IPS-11a (cell line): ENCODE data around the gene DXO.
"Not testable (repeated sequence)": the region's sequence is repeated elsewhere in the genome, so short reads cannot be mapped to it uniquely, and the experiment has no call there.

Experiments used
- H3K4me3 ChIP-seq: one replicate; pipeline ENCODE4 v1.5.1; 2013; ENCODE audit warnings: low read depth, low read length, control low read depth

Gene DXO

DNA sequence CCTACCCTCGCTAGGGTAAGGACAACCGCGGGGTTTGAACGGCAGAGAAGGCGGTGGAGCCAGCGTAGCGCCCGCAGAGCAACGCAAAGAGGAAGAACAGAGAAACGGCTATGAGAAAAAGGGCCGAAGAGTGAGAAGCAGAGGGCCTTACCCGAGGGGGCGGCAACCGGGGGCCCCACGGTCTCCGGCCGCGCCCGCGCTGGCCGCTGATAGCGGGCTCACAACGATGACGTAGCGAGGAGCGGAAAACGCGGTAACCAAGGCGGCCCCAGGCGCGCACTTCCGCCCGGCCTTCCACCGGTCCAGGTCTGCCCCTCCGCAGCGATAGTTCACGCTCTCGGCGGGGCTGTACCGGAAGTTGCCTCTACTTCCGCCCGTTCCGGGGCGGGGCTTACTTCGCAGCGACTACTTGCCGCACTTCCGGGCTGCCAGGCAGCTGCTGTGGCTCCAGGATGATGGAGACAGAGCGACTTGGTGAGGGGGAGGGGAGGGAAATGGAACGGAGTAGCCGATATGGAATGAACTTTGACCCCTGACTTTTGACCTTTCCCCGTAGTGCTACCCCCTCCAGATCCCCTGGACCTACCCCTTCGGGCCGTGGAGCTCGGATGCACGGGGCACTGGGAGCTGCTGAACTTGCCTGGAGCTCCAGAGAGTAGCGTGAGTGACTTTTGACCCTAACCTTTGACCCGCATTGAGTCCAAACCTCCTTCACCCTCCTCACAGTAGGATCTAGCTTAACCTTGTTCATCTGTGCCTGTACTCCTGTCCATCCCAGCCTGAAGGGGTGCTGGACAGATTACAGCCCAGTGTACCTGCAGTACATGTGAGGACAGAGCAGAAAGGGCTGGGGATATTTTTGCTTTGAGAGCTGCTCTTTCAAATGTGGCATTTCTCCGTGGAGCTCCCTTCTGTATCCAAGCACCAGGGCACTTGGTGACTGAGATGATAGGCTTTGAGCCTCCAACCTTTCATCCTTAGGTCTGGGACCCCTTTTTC, 12.9 kb downstream of the DXO start, which contains the start of the genes NELFE and SKIC2:
Gene NELFE, minus strand, starts transcription at position 231 of the 999 bp plus-strand sequence. CDS start 525 bp downstream, outside the sequence.
Gene SKIC2, plus strand, starts transcription at position 435 of the 999 bp plus-strand sequence. Its CDS starts 18 bp downstream, at position 453.
- H3K4me3 ChIP-seq, result peak within 1 kb of the TSS; percentile 82

DNA sequence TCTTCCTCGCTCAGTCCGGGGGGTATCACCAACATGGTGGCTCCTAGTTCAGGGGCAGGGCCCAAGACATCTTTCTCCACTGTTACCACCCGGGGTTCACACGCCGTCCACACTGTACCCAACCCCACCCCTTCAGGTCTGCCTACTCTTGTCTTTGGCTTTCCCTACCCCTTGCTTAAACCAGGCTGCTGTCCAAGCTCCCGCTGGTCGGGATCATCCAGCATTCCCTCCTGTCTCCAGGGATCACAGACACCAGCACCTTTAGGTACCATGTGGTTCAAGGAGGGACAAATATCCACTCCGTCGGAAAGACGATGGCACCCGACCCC, 13.6 kb downstream of the DXO start:
- peak overlapping the region; percentile 82 for H3K4me3 ChIP-seq

DNA sequence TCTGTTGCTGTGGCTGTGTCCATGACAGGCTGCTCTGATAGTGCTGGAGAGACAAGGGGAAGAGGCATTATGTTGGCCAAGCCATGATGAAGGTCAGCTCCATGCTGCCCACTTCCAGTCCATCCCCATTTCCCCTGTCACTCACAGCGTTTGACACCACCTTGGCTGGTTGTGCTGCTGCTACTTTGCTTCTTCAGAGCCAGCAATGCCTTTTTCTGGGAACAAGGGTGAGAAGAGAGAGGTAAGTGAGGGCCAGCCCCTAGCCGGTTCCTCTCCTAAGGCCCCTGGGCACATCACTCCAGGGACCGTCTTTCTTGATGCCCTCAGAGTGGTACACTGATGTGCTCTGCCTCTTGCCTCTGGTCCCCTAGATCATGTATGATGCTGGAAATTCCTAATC, 15.1 kb downstream of the DXO start:
- no peak overlapping the region for H3K4me3 ChIP-seq

DNA sequence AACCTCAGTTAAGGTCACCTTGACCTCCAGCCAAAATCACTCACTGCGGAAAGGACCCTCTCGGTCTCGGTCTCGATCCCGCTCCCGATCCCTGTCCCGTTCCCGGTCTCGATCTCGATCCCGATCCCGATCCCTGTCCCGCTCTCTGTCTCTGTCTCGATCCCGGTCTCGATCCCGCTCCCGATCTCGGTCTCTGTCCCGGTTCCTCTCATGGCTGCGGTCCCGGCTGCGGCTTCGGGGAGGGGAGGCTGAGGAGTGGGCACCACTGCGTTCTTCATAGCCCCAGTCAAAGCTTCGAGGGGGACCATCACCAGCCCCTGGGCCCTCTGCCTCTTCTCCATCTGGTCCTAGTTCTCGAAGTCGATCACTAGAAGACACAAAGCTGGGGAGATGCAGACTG, 17.4 kb downstream of the DXO start:
- H3K4me3 ChIP-seq, result no peak overlapping the region

DNA sequence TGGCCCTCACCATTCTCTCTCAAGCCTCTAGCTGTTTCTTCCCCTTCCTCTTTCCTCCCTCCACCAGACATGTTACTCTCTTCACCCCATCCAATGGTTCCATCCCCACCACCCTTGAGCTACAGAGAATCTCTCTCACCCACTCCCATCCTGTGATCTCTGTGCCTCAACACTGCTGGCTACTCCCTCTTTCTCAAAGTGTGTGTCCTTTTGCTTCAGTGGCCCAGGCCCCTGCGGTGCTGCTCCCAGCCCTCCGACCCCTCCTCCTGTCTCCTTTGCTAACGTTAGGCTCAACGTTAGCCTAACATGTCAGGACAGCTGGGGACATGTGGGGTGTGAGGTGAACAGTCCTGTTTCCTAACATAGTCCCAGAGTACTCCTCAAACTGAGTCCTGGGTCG, 19.0 kb downstream of the DXO start:
- H3K4me3 ChIP-seq, result no peak overlapping the region

DNA sequence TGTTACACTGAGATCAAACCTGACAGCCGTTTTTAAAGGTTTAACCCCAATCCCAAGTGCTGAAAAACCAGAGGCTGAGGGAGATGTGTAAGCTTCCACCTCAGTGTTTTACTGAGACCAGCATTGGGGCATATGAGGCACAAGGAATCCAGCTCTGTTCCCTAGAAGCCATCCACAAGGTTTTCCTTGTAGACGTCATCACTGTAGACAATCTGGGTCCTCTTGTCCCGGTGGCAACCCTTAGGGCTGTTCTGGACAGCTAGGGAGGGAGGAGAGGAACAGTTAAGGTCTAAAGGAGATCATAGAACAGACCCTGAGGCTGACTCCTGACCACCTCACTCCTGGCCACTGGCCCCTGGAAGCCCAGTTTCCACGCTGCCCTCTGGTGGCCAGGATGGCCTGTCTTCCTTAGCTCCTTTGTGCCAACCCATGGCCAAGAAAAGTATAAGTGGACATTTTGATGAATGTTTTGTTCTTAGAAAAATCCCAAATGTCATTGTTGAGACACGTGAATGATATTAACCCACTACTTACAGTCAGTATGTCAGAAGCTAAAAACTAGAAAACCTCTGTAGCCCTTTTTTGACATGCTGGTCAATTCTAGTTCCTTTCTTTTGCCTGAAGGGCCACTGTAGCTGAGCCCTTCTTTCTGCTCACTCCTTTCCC, 19.7 kb downstream of the DXO start:
- H3K4me3 ChIP-seq, result no peak overlapping the region

DNA sequence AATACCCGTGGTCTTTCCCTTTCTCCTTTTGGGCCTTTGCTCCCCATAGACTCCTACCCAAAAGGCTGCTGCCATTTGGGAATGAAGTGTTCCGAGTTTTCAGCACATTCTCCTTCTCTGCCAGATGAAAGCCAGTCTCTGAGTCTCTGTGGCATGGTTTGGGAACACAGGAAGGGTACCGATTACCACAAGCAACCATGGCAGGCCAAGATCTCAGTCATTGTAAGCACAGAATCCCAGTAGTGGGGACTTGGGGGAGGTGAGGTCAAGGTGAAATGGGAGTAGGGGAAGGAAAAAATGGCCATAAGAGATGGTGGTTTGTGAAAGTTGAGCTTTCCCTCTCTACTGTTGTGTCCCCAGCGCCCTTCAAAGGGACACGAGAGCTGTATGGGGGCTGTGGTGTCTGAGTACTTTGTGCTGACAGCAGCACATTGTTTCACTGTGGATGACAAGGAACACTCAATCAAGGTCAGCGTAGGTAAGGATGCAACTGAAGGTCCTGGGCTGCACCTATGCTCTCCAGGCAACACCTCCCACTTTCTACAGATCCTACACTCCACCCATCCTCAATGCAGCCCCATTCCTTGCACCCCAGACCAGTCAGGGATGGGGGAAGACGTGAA, 21.9 kb downstream of the DXO start:
- no peak overlapping the region for H3K4me3 ChIP-seq

DNA sequence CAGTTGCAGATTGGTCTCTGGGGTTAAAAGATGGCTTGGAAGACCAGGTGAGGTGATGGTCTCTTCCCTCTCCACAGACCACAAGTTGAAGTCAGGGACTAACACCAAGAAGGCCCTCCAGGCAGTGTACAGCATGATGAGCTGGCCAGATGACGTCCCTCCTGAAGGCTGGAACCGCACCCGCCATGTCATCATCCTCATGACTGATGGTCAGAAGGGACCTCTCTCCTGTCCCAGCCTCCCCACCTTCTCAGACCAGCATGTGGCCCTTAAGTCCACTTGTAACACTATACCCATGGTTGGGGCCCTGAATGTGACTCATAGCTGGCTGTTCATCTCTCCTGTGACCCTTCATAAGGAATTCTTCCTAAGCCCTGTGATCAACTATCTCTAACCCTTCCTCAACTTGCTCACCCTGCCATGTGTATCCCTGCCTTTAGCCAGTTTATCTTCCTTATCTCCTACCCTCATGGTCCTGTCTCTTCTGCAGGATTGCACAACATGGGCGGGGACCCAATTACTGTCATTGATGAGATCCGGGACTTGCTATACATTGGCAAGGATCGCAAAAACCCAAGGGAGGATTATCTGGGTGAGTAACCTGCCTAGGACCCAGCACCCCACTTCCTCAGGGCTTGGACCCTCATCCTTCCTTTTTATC, 23.1 kb downstream of the DXO start:
- H3K4me3 ChIP-seq, result no peak overlapping the region

DNA sequence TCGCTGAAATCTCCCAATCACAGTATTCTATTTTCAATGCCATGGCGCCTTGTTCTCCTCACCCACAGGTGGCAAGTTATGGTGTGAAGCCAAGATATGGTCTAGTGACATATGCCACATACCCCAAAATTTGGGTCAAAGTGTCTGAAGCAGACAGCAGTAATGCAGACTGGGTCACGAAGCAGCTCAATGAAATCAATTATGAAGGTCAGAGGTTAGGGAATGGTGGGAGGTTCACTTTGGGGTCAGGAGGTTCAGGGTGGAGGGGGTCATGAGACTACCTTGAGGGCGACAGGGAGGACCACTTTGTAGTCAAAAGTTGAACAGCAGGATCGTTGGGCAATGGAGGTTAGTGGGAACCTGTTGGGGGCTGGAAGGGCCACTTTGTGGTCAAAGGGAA, 23.6 kb downstream of the DXO start:
- H3K4me3 ChIP-seq, result no peak overlapping the region

DNA sequence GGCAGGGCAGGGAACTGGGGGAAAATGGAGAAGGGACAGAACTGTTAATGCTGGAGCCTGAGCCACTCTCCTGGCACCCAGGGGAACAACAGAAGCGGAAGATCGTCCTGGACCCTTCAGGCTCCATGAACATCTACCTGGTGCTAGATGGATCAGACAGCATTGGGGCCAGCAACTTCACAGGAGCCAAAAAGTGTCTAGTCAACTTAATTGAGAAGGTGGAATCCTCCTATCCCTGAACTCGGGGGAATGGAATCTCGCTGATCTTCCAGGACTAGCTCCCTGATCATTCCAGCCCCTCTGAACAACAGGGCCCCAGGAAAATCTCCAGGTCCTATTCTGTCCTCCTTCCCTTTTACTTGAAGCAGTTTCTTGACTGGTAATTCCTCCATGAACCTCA, 24.1 kb downstream of the DXO start:
- no peak overlapping the region for H3K4me3 ChIP-seq

DNA sequence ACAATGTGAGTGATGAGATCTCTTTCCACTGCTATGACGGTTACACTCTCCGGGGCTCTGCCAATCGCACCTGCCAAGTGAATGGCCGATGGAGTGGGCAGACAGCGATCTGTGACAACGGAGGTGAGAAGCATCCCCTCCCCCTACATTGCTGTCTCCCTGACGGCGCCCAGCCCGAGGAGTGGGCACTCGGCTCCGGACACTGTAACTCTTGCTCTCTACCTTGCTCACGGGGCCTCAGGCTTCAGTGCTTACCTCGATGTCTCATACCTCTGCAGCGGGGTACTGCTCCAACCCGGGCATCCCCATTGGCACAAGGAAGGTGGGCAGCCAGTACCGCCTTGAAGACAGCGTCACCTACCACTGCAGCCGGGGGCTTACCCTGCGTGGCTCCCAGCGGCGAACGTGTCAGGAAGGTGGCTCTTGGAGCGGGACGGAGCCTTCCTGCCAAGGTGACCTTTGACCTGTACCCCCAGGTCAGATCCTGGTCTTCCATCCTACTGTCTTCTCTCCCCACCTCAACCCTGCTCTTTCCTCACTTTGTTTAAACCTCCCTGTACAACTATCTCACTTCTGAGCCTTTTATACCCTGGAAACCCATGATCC, 24.8 kb downstream of the DXO start:
- H3K4me3 ChIP-seq, result no peak overlapping the region

DNA sequence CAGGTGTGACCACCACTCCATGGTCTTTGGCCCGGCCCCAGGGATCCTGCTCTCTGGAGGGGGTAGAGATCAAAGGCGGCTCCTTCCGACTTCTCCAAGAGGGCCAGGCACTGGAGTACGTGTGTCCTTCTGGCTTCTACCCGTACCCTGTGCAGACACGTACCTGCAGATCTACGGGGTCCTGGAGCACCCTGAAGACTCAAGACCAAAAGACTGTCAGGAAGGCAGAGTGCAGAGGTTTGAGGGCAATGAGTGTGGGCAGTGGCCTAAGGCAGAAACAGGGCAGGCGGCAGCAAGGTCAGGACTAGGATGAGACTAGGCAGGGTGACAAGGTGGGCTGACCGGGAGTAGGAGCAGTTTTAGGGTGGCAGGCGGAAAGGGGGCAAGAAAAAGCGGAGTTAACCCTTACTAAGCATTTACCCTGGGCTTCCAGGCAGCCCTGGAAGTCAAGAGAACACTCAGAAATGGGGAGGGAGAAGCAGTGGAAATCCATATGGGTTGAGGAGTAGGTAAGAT, 25.5 kb downstream of the DXO start:
- H3K4me3 ChIP-seq, result no peak overlapping the region

DNA sequence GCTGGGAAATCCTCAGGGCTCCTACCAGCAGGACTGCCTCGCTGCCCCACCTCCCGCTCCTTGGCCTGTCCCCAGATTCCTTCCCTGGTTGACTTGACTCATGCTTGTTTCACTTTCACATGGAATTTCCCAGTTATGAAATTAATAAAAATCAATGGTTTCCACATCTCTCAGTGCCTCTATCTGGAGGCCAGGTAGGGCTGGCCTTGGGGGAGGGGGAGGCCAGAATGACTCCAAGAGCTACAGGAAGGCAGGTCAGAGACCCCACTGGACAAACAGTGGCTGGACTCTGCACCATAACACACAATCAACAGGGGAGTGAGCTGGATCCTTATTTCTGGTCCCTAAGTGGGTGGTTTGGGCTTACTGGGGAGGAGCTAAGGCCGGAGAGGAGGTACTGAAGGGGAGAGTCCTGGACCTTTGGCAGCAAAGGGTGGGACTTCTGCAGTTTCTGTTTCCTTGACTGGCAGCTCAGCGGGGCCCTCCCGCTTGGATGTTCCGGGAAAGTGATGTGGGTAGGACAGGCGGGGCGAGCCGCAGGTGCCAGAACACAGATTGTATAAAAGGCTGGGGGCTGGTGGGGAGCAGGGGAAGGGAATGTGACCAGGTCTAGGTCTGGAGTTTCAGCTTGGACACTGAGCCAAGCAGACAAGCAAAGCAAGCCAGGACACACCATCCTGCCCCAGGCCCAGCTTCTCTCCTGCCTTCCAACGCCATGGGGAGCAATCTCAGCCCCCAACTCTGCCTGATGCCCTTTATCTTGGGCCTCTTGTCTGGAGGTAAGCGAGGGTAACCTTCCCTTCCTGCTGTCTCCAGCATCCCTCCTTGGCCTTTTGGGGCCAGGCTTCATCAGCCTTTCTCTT, 26.2 kb downstream of the DXO start, which contains the start of gene CFB:
Gene CFB, plus strand, starts transcription at position 589 of the 863 bp plus-strand sequence. Its CDS starts 127 bp downstream, at position 716.
- no peak within 1 kb of the TSS for H3K4me3 ChIP-seq

DNA sequence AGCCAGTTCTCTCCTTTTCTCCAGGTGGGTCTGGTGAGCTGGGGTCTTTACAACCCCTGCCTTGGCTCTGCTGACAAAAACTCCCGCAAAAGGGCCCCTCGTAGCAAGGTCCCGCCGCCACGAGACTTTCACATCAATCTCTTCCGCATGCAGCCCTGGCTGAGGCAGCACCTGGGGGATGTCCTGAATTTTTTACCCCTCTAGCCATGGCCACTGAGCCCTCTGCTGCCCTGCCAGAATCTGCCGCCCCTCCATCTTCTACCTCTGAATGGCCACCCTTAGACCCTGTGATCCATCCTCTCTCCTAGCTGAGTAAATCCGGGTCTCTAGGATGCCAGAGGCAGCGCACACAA, 26.8 kb downstream of the DXO start:
- no peak overlapping the region for H3K4me3 ChIP-seq

DNA sequence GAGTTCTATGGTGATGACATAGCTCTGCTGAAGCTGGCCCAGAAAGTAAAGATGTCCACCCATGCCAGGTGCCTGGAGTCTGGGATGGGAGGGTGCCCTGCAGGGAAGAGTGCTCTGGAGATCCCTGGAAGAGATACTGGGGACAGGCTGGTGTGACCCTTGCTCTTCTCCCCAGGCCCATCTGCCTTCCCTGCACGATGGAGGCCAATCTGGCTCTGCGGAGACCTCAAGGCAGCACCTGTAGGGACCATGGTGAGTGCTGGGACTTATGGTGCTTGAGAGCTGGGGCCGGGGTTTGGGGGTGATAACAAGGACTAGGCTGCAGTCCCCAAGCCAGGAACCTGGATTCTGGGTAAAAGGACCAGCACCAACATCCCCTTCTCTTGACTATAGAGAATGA, 28.2 kb downstream of the DXO start:
- no peak overlapping the region for H3K4me3 ChIP-seq

DNA sequence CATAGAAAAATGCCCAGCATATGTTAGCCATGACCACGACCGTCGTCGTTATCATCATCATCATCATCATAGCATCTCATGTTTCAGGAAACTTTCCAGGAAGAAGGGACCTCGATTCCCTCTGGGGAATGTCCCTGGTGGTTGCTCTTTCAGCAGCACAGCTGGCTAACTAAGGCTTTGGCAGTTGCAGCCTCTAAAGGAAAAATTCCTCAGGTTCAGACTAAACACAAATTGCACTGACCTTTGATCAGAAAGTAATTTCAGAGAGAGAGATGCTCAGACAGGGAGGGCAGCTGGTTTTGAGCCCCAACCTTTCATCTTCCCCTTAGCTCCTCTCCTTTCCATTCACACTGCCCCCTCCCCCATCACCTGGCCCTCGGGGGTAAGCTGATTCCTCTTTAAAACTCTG, 31.7 kb downstream of the DXO start:
- no peak overlapping the region for H3K4me3 ChIP-seq

DNA sequence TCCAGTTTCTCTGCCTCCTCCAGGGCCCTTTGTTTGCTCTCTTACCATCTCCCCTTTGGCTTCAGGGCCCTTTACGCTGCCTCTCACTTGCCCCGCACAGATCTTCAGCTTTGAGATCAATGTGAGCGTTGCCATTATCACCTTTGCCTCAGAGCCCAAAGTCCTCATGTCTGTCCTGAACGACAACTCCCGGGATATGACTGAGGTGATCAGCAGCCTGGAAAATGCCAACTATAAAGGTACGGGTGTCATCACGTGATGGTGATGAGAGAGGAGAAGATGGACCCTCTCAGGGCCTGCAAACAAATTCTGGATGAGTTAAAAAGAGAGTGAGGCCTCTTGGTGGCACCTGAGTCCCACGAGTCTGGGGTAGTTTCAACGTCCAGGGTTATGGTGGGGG, 36.1 kb downstream of the DXO start:
- H3K4me3 ChIP-seq, result no peak overlapping the region

DNA sequence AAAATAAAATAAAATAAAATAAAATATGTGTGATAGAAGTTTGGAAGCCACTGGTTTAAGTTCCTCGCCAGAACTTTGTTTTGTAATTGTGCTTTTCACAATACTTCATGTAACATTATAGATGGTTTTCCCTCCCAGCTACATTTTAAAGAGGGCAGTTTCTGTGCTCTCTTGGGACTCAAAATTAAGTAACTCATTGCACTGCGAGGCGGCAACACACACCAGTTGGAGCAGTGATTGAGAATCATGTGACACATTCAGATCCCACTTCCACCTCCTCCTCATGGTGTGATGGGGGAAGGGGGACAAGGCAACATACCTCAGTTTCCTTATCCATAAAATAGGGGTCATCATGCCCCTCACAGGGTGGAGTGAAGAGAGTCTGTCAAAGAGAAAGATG, 36.9 kb downstream of the DXO start:
- no peak overlapping the region for H3K4me3 ChIP-seq

DNA sequence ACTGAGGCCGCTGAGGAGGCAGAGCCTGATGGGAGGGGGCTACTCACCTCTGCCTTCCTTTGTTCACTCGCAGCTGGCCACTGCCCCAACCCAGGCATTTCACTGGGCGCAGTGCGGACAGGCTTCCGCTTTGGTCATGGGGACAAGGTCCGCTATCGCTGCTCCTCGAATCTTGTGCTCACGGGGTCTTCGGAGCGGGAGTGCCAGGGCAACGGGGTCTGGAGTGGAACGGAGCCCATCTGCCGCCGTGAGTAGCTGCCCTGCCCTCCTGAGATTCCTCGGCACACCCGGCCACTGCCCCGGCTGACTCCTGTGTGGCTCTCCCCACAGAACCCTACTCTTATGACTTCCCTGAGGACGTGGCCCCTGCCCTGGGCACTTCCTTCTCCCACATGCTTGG, 38.4 kb downstream of the DXO start:
- no peak overlapping the region for H3K4me3 ChIP-seq

DNA sequence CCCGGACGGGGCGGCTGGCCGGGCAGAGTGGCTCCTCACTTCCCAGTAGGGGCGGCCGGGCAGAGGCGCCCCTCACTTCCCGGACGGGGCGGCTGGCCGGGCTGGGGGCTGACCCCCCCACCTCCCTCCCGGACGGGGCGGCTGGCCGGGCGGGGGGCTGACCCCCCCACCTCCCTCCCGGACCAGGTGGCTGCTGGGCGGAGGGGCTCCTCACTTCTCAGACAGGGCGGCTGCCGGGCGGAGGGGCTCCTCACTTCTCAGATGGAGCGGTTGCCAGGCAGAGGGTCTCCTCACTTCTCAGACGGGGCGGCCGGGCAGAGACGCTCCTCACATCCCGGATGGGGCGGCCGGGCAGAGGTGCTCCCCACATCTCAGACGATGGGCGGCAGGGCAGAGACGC, 39.8 kb downstream of the DXO start:
- H3K4me3 ChIP-seq, result not testable (repeated sequence)
